GM19035 (cell line): ENCODE measurements around the gene RBM38.

Experiments
- ATAC-seq: cut with Tn5 transposase; IDR thresholded peaks from one replicate; pipeline ENCODE4 v1.9.1; 2021; ENCODE audit not compliant: unreplicated experiment

Gene RBM38

GRCh38 chr20:57433657-57434389 lies 42.6 kb downstream of the RBM38 start:
- ATAC-seq: no peak

GRCh38 chr20:57434390-57434700 lies 43.1 kb downstream of the RBM38 start:
- no peak for ATAC-seq

- no peak for ATAC-seq
Observed at GRCh38 chr20:57435105-57435497, 43.9 kb downstream of the RBM38 start.

GRCh38 chr20:57435498-57436222 lies 44.5 kb downstream of the RBM38 start:
- ATAC-seq: no peak

GRCh38 chr20:57436223-57436545 lies 45.0 kb downstream of the RBM38 start:
- ATAC-seq: no peak

- ATAC-seq: no peak
Observed at GRCh38 chr20:57437267-57437666, 46.1 kb downstream of the RBM38 start.

GRCh38 chr20:57437672-57438330 lies 46.6 kb downstream of the RBM38 start:
- no peak for ATAC-seq

GRCh38 chr20:57438552-57438951 lies 47.4 kb downstream of the RBM38 start:
- no peak for ATAC-seq

GRCh38 chr20:57439432-57439831 lies 48.2 kb downstream of the RBM38 start:
- no peak for ATAC-seq

- no peak for ATAC-seq
Observed at GRCh38 chr20:57439993-57440392, 48.8 kb downstream of the RBM38 start.

- no peak for ATAC-seq
Observed at GRCh38 chr20:57440678-57441509, 49.7 kb downstream of the RBM38 start.

GRCh38 chr20:57441510-57442154 lies 50.4 kb downstream of the RBM38 start:
- no peak for ATAC-seq

GRCh38 chr20:57442158-57442887 lies 51.1 kb downstream of the RBM38 start:
- no peak for ATAC-seq

- ATAC-seq: no peak
Observed at GRCh38 chr20:57442888-57443239, 51.7 kb downstream of the RBM38 start.

GRCh38 chr20:57443349-57444265 lies 52.4 kb downstream of the RBM38 start:
- ATAC-seq: no peak

- ATAC-seq: no peak
Observed at GRCh38 chr20:57444394-57445048, 53.3 kb downstream of the RBM38 start.

- ATAC-seq: no peak
Observed at GRCh38 chr20:57445298-57445697, 54.1 kb downstream of the RBM38 start.

GRCh38 chr20:57445774-57446173 lies 54.6 kb downstream of the RBM38 start:
- no peak for ATAC-seq
